ENCODE results near the gene RTN4IP1.

DNA sequence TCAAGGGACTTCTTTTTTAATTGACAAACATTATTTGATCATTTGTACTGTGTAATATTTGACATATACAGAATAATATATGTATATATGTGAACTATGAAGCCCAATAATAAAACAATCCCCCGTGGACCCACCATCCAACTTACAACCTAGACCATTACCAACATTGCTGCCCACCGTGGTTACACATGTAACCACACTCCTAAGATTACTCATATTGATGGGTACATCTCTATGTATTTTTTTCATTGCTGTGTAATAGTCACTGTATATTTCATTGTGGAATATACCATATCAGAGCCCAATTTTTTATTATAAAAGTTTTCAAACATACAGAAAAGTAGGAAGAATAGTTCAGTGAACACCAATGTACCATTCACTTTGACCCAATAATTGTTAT lies 94.3 kb downstream of the RTN4IP1 start:
- TF ChIP-seq, protein P1, sequence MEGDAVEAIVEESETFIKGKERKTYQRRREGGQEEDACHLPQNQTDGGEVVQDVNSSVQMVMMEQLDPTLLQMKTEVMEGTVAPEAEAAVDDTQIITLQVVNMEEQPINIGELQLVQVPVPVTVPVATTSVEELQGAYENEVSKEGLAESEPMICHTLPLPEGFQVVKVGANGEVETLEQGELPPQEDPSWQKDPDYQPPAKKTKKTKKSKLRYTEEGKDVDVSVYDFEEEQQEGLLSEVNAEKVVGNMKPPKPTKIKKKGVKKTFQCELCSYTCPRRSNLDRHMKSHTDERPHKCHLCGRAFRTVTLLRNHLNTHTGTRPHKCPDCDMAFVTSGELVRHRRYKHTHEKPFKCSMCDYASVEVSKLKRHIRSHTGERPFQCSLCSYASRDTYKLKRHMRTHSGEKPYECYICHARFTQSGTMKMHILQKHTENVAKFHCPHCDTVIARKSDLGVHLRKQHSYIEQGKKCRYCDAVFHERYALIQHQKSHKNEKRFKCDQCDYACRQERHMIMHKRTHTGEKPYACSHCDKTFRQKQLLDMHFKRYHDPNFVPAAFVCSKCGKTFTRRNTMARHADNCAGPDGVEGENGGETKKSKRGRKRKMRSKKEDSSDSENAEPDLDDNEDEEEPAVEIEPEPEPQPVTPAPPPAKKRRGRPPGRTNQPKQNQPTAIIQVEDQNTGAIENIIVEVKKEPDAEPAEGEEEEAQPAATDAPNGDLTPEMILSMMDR (IDR thresholded peaks at IDR 0.05) = no peak
- no peak for TF ChIP-seq POLR2A (IDR thresholded peaks at IDR 0.05)
